Hypothalamus (tissue), 51 donors: ENCODE measurements around the gene NUP205.

Source experiments
- DNase-seq, 51 donors: peaks; one replicate each; lab custom pipeline; 2025; lab: John Stamatoyannopoulos, UW

Gene NUP205

DNA sequence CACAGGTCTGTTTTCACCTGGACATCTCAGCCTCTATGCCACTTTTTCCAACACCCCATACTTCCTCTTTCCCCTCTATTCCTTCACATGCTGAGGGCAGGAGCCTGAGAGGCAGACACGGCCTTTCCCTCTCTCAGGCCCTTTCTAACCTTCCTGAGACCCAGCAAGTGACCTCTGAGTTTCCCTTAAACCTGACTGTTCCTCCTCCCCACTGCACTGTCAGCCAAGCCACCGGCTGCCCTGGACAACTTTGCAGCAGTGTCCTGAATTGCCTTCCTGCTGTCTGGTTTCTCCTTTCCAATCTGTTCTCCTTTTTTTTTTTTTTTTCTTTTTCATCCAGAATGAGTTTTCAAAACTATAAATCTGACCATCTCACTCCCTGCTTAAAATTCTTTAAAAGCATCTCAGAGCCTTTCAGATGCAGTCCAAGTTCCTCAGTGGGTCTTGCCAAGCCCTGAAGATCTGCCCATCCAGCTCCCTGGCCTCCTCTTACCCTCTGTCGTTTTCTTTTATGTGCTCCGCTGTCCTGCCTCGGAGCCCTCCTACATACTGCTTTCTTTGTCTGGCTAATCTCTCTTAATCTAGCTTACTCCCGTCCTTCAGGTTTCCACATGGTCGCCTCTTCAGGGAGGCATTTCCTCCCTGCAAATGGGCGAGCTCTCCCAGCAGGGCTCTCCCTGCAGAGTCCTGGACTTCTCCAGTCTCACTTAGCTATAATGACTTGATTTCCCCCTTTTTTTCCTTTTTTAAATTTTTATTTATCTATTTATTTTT, 139.7 kb downstream of the NUP205 start:
- no peak for DNase-seq
